Body of pancreas (tissue), 4 donors: ENCODE measurements around the gene LITAF. TPM values are rescaled to one million over a fixed set of nuclear protein-coding genes. Genes with fewer than 3 reads are reported as not detected.
"Not testable (repeated sequence)": the region's sequence is repeated elsewhere in the genome, so short reads cannot be mapped to it uniquely, and the experiment has no call there.

ENCODE experiments used
- ATAC-seq: fragments of 150-250 bp; one replicate; pipeline ENCODE4 v1.9.1; 2016
- DNase-seq, 4 donors: peaks; one replicate each; pipeline ENCODE4 v3.0.0-alpha.2; 2019
- H3K27ac ChIP-seq, 4 donors: fragments of 200-600 bp; sonication (generic); 1 replicate in 3 of 4; 2 replicates in 1 of 4; pipeline versions ENCODE4 v1.5.1 to v1.6.1; 2016 to 2019; ENCODE audit warnings: mild to moderate bottlenecking in 1 of 4, mixed read lengths in 1 of 4, moderate library complexity in 1 of 4
- H3K27me3 ChIP-seq, 2 donors: fragments of 200-600 bp; sonication (generic); one replicate each; pipeline ENCODE4 v1.6.0; 2016; ENCODE audit warnings: mild to moderate bottlenecking in 1 of 2
- H3K36me3 ChIP-seq, 2 donors: fragments of 200-600 bp; sonication (generic); replicated peaks in 1 of 2; 2 replicates each; pipeline ENCODE4 v1.5.1; 2016; ENCODE audit warnings: low read depth in 2 of 2; ENCODE audit not compliant: insufficient read depth in 1 of 2
- H3K4me1 ChIP-seq: fragments of 200-600 bp; sonication (generic); one replicate; pipeline ENCODE4 v1.6.0; 2016
- H3K4me3 ChIP-seq, 2 donors: fragments of 200-600 bp; sonication (generic); 1 replicate in 1 of 2; 2 replicates in 1 of 2; pipeline ENCODE4 v1.5.1; 2016 to 2019
- H3K9me3 ChIP-seq, 3 donors: fragments of 200-600 bp; sonication (generic); 1 replicate in 2 of 3; 2 replicates in 1 of 3; pipeline ENCODE4 v1.5.1; 2016
- POLR2A ChIP-seq, 3 donors: fragments of 450-650 bp; IDR thresholded peaks; one replicate each; pipeline ENCODE4 v1.6.1; 2016; ENCODE audit warnings: antibody characterized with exemption in 3 of 3, mild to moderate bottlenecking in 2 of 3
- WGBS, 2 donors: methylation state at CpG; one replicate each; pipeline ENCODE4 v1.1.5; 2017; 5-methylcytosine and 5-hydroxymethylcytosine counted together
- intact Hi-C: fragments of 100-400 bp; cut with DNase I; formaldehyde crosslinking; loops from one replicate; pipeline ENCODE4 v1.15.1; 2023
- total RNA-seq, 2 donors: library from RNA; depleted of rRNA; stranded (reverse); fragments of >200 nt; gene quantifications; one replicate each; pipeline ENCODE4 v1.1.0, GENCODE V29; 2016
- TF ChIP-seq, protein P1 (sequence below), 7 experiments: fragments of 450-650 bp in 4 of 7; fragments of 200-600 bp in 3 of 7; sonication (generic) in 3 of 7; IDR thresholded peaks; one replicate each; pipeline ENCODE4 v1.5.1; 2016 to 2019; ENCODE audit warnings: antibody characterized with exemption in 7 of 7

Gene LITAF
- total RNA-seq, 2 donors from 2014 or later = 24.9 to 25.7 TPM

DNA sequence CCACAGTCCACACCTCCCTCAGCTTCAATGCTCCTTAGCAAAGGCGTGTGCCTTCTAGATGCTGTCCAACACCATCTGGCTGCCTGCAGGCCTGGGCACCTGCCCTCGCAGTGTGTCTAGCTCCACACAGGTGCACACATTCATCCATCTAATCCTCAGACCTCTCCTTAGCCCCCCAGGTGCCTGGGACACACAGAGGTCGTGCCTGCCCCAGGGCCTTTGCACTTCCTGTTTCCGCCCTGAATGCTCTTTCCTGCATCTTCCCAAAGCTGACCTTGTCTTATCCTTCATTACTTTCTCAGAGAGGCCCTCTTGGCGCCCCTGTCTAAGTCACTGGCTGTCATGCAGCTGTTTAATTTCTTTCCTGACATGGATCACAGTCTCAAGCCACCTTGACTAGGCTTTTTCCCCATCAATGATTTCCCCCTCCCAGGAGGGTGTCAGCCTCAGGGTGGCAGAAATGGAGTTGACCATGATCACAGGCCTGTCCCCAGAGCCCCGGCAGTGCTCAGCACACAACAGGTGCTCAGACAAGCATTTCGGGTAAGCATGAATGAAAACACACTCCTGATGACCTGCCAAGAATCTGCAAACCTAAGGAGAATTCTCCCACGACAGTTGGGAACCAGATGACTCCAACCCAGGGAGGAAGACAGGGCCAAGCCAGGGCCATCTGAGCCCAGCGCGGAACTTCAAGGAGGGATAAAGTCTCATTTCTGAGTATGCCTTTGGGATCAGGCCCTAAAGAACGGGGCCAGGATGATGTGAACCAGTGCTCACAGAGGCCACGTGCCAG lies 76.3 kb downstream of the LITAF start:
- no peak for DNase-seq
- H3K27ac ChIP-seq = no peak overlapping the region
- 71 to 76% methylated on average over 10 to 11 of the region's 12 CpGs for WGBS, 2 donors
- H3K36me3 ChIP-seq = no peaks in the 10 kb centered on the region
- TF ChIP-seq, protein P1, sequence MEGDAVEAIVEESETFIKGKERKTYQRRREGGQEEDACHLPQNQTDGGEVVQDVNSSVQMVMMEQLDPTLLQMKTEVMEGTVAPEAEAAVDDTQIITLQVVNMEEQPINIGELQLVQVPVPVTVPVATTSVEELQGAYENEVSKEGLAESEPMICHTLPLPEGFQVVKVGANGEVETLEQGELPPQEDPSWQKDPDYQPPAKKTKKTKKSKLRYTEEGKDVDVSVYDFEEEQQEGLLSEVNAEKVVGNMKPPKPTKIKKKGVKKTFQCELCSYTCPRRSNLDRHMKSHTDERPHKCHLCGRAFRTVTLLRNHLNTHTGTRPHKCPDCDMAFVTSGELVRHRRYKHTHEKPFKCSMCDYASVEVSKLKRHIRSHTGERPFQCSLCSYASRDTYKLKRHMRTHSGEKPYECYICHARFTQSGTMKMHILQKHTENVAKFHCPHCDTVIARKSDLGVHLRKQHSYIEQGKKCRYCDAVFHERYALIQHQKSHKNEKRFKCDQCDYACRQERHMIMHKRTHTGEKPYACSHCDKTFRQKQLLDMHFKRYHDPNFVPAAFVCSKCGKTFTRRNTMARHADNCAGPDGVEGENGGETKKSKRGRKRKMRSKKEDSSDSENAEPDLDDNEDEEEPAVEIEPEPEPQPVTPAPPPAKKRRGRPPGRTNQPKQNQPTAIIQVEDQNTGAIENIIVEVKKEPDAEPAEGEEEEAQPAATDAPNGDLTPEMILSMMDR (IDR thresholded peaks at IDR 0.05) = no peak
- no peak for TF ChIP-seq POLR2A (IDR thresholded peaks at IDR 0.05)
- H3K9me3 ChIP-seq = no peaks in the 10 kb centered on the region
- intact Hi-C loops = no loop called here
- ATAC-seq = no peak
- H3K27me3 ChIP-seq = no peaks in the 10 kb centered on the region
- H3K4me1 ChIP-seq = no peaks in the 10 kb centered on the region
- no peak overlapping the region for H3K4me3 ChIP-seq

GRCh38 chr16:11507991-11508390 lies 78.7 kb downstream of the LITAF start:
- no peaks in the 10 kb centered on the region for H3K9me3 ChIP-seq
- H3K27ac ChIP-seq = no peak overlapping the region
- DNase-seq (no peak), ATAC-seq (no peak)
- no peaks in the 10 kb centered on the region for H3K27me3 ChIP-seq
- TF ChIP-seq POLR2A (IDR thresholded peaks at IDR 0.05) = no peak
- TF ChIP-seq, protein P1 (IDR thresholded peaks at IDR 0.05) = no peak
- no peak overlapping the region for H3K4me3 ChIP-seq
- intact Hi-C loops = no loop called here
- H3K36me3 ChIP-seq = no peaks in the 10 kb centered on the region
- no peaks in the 10 kb centered on the region for H3K4me1 ChIP-seq
- WGBS, 2 donors = 86 to 87% methylated on average over 1 to 3 of the region's 3 CpGs

DNA sequence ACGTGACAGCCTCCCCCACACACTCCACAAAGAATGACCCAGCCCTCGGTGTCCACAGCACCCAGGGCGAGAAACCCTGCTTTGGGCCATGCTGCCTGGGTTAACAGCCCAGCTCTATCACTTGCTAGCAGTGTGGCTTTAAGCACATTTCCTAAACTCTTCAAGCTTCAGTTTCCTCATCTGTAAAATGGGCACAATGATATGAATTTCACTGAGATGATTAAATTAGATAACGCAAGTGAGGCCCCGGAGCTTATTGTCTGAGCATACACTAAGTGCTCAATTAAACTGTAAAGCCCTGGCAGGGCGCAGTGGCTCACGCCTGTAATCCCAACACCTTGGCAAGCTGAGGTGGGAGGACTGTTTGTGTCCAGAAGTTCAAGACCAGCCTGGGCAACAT lies 79.4 kb downstream of the LITAF start:
- no peak for ATAC-seq
- 94 to 97% methylated on average over 7 of the region's 7 CpGs for WGBS, 2 donors
- Histone ChIP-seq H3K4me3 (no peak overlapping the region), H3K27me3 (no peaks in the 10 kb centered on the region), H3K27ac (no peak overlapping the region), H3K36me3 (no peaks in the 10 kb centered on the region), H3K4me1 (no peaks in the 10 kb centered on the region), H3K9me3 (no peaks in the 10 kb centered on the region)
- intact Hi-C loops = no loop called here
- TF ChIP-seq POLR2A (IDR thresholded peaks at IDR 0.05) = no peak
- TF ChIP-seq, protein P1 (IDR thresholded peaks at IDR 0.05) = no peak
- DNase-seq = no peak

DNA sequence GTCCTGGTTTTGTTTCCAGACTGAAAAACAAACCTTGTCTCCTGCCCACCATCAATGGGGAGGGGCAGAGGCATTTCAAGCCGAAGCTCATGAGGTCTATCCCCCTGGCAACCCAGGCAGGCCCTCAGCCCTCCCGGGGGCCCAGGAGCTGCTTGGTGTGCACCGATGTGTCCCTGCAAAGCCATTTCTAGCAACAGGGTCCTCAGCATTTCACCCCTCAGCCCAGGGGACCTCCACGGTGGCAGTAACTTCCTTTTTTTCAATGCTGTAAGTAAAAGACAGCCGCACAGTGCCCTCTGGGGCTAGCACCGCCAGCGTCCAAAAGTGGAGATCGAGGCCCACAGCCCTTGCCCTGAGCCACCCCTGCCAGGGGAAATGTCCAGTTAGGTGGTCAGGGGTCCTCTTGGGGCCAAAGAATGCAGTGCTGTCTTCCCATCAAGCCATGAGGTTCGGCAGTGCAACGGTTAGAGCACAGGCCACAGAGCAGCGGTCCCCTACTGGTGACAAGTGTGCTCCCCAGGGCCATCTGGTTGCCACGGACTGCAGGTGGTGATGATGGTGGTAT lies 79.9 kb downstream of the LITAF start:
- ATAC-seq = no peak
- H3K27me3 ChIP-seq = no peaks in the 10 kb centered on the region
- H3K4me3 ChIP-seq = no peak overlapping the region
- H3K4me1 ChIP-seq = no peaks in the 10 kb centered on the region
- H3K36me3 ChIP-seq = no peaks in the 10 kb centered on the region
- no peak overlapping the region for H3K27ac ChIP-seq
- H3K9me3 ChIP-seq = no peaks in the 10 kb centered on the region
- WGBS, 2 donors = 54 to 85% methylated on average over 2 to 12 of the region's 12 CpGs
- DNase-seq = no peak
- intact Hi-C loops = no loop called here
- TF ChIP-seq, protein P1 (IDR thresholded peaks at IDR 0.05) = no peak
- TF ChIP-seq POLR2A (IDR thresholded peaks at IDR 0.05) = no peak

DNA sequence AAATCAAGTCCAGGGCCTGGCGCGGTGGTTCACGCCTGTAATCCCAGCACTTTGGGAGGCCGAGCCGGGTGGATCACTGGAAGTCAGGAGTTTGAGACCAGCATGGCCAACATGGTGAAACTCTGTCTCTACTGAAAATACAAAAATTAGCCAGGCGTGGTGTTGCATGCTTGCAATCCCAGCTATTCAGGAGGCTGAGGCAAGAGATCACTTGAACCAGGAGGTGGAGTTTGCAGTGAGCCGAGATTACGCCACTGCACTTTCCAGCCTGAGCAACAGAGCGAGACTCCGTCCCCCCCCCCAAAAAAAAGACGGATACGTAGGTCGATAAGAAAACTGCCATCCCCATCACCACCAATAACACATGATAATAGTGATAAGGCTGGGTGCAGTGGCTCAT lies 82.5 kb downstream of the LITAF start:
- H3K27me3 ChIP-seq, intact Hi-C loops, H3K27ac ChIP-seq, DNase-seq, ATAC-seq, H3K36me3 ChIP-seq, H3K4me1 ChIP-seq, H3K4me3 ChIP-seq, H3K9me3 ChIP-seq: not testable (repeated sequence)
- 79 to 95% methylated on average over 12 to 13 of the region's 13 CpGs for WGBS, 2 donors
